Keratinocyte (primary cell): ENCODE results near the gene MMP14.

Source experiments
- CTCF ChIP-seq, 3 experiments: IDR thresholded peaks in 1 of 3; conservative IDR thresholded peaks in 1 of 3; optimal IDR thresholded peaks in 1 of 3; 2 replicates in 2 of 3; 3 replicates in 1 of 3; pipeline versions ENCODE3 to v1.5.1; 2011; ENCODE audit warnings: low read length in 3 of 3, mild to moderate bottlenecking in 3 of 3, moderate library complexity in 2 of 3, control low read depth in 1 of 3, inconsistent platforms in 1 of 3; ENCODE audit not compliant: insufficient read depth in 2 of 3; ENCODE audit errors: extremely low read depth in 1 of 3
- EZH2 ChIP-seq: IDR thresholded peaks from one replicate; pipeline ENCODE4 v1.6.1; 2012; ENCODE audit warnings: inconsistent platforms, mild to moderate bottlenecking, low read length, moderate library complexity

- TF ChIP-seq CTCF (optimal IDR thresholded peaks at IDR 0.05 in 1 of 3, IDR thresholded peaks at IDR 0.05 in 1 of 3, conservative IDR thresholded peaks at IDR 0.05 in 1 of 3; ENCODE audit: extremely low read depth in 1 of 3, insufficient read depth in 2 of 3, low read length in 3 of 3) (no peak), EZH2 (no peak)
Observed at GRCh38 chr14:22800346-22800745, 36.0 kb upstream of the MMP14 start.
